GM18511 (cell line): ENCODE data around the gene POU4F3.
"Not testable (repeated sequence)": the region's sequence is repeated elsewhere in the genome, so short reads cannot be mapped to it uniquely, and the experiment has no call there.

Experiments
- ATAC-seq: cut with Tn5 transposase; IDR thresholded peaks from one replicate; pipeline ENCODE4 v1.9.1; 2021; ENCODE audit warnings: mild to moderate bottlenecking, moderate library complexity; ENCODE audit not compliant: unreplicated experiment

POU4F3 gene

DNA sequence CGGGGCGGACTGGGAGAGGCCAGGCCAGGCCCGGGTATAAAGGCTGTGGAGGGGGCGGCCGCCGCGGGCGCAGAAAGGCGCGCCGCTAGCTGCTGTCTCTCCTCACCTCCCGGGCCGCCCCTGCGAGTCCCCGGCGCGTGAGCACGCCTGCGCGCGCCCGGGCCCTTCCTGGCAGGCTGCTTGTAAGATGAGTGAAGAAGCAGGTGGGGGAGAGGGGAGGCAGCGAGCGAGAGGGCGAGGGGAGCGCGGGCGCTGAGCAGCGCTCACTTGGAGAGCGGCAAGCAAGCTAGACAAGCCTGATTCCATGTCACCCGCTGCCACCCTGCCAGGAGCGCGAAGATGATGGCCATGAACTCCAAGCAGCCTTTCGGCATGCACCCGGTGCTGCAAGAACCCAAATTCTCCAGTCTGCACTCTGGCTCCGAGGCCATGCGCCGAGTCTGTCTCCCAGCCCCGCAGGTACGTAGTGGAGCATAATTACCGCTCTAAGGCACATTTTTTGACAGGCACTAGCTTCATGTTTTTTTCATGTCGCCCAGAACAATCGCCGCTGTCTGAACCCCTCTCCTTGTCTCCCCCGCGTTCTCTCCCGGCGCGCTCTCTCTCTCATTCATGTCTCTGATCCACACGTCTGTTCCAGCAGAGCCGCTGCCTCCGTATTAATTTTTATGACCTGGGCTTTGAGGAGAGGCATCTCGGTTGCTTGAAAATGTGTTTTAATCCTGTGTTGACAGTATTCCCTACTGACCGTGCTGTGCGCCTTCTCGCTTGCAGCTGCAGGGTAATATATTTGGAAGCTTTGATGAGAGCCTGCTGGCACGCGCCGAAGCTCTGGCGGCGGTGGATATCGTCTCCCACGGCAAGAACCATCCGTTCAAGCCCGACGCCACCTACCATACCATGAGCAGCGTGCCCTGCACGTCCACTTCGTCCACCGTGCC, at the start of gene POU4F3:
TSS of gene POU4F3 (plus strand) at position 66 of the 941 bp plus-strand sequence. CDS start at position 340, 274 bp downstream.
- no peak for ATAC-seq

DNA sequence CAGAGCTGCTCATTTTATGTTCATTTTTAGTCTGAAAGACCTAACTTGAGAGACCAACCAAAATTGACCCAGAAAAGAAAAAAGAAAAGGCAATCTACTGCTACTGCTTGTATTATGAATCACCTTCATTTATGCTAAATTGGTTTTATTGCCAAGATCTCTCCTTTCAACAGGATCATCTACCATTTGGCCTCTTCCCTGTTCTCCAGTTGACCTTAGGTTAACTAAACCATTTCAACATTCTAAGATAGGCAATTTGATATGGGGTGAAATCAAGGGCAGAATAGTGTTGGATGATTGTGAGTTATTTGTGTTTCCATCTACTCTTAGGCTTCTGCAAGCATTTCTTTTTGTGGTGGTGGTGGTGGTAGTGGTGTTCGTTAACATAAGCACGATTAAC, 48.3 kb upstream of the POU4F3 start:
- no peak for ATAC-seq

DNA sequence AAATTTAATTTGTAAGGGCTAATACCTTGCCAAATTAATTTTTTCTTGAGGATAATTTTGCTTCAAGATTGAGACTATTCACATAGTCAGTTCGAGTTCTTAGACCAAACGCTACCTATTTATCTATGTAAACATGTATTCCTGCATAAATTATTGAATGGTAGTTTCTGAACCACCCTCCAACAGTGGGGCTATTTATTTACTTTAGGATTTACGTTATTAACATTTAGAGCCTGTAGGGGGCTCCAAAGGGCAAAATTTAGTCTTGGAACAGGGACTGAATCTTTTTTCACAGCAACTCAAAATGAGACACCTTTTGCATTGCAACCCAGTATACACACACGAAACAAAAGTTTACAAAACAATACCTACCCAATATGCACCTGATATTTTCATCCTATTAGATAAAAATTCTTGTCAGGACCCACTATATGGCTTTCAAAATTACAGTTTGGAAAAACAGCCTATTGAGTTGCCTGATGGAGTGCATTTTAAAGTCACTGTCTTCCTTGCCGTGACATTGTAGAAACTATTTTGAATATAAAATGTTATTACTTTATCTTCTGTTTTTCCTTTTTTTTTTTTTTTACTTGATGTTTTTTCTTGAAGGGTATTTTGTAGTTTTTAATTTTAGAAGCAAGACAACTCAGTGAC, 47.1 kb upstream of the POU4F3 start:
- peak; percentile 90 for ATAC-seq

DNA sequence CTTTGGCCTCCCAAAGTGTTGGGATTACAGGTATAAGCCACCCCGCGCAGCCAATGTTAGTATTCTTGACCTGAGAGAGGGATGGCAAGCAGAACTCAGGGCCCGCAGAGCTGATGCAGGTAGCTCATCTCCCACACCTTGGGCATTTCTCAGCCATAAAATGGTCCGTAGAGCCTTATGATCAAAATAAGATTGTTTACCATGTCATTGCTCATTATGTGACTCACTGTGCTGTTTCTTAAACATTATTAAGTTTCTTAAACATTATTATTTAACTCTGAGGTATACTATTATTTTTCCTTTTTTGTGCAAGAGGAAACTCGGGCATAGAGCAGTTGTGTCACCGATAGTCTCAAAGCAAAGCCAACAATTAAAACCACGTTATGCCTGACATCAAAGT, 42.4 kb upstream of the POU4F3 start:
- no peak for ATAC-seq

DNA sequence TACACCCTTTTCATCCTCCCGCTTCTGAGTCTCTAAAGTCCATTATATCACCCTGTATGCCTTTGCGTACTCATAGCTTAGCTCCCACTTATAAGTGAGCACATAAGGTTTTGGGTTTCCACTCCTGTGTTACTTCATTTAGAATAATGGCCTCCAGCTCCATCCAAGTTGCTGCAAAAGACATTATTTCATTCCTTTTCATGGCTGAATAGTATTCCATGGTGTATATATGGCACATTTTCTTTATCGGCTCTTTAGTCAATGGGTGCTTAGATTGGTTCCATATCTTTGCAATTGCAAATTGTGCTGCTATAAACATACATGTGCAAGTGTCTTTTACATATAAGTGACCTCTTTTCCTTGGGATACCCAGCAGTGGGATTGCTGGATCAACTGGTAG, 39.7 kb upstream of the POU4F3 start:
- ATAC-seq: not testable (repeated sequence)

DNA sequence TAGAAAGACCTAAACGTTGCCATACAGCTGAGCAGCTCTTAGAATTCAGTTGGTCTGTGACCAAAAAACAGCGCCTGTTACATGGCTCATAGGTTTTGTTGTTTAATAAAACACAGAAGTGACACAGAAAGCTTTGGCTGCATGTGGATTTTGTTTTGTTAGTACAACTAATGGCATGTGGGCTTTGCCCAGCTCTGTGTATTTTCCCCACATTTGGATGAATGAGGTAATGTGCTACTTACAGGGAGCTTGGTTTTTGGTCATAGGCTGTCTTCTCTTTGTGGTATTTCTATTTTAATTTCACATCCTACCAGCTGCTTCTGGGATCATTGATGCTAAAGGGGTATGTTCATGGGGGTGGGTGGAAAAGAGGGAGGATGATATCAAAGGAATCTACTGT, 37.0 kb upstream of the POU4F3 start:
- ATAC-seq: no peak

DNA sequence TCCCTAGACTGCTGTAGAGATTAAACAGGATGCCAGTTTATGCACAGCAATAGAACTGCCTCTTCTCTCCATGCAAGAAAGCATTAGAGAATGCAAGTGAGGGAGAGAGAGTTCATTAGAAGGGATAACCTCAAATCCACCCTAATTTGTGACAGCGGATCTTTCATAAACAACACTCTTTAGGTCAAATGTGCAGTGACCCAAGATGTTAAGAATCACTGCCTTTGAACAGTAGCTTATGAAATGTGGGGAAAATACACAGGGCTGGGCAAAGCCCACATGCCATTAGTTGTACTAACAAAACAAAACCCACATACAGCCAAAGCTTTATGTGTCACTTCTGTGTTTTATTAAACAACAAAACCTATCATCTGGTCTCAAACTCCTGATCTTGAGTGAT, 36.2 kb upstream of the POU4F3 start:
- ATAC-seq: no peak

DNA sequence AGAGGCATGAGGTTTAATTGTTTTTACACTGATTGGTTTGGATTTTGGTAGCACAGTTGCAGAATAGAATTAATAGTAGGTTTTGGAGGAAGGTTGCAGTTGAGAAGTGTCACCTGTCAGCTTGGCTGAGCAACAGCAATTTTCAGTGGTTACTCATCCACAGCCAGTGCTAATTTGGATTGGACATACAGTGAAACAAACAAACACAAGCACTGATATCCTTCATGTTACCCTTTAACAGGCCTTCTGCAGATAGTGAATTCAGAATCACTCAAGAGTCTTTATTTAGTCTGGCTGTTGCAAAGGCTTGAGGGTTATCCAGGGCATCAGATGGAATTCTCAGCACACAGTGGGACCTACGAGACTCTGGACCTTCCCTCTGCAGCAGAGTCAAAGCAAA, 31.8 kb upstream of the POU4F3 start:
- ATAC-seq: no peak

- no peak for ATAC-seq
These were observed 30.8 kb upstream of the POU4F3 start for GRCh38 chr5:146307796-146308195.

- no peak for ATAC-seq
These were observed 28.1 kb upstream of the POU4F3 start for GRCh38 chr5:146310540-146310939.

GRCh38 chr5:146311278-146311677, 27.4 kb upstream of the POU4F3 start:
- ATAC-seq: no peak

DNA sequence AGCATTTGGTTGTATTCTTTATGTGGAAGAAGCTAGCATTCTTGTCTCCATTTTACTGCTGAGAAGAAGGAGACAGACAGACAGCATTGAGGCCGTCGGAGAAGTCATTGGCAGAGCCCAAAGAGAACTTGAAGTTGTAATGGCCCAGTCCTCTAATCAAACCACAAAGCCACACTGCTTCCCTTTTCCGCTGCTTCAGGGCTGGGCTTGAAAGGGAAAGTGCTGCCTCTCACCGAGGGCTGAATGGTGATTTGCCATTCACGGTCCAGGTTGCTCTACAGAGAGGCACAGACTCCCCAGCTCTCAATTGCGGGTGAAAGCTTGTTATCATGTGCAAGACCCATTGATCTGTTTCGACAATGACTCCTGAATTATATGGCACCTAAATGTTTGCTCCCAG, 25.6 kb upstream of the POU4F3 start:
- no peak for ATAC-seq

- no peak for ATAC-seq
These were observed 17.1 kb upstream of the POU4F3 start for GRCh38 chr5:146321571-146321970.

GRCh38 chr5:146327257-146327870, 11.3 kb upstream of the POU4F3 start:
- no peak for ATAC-seq

- ATAC-seq: no peak
These were observed 10.7 kb upstream of the POU4F3 start for GRCh38 chr5:146327989-146328388.

DNA sequence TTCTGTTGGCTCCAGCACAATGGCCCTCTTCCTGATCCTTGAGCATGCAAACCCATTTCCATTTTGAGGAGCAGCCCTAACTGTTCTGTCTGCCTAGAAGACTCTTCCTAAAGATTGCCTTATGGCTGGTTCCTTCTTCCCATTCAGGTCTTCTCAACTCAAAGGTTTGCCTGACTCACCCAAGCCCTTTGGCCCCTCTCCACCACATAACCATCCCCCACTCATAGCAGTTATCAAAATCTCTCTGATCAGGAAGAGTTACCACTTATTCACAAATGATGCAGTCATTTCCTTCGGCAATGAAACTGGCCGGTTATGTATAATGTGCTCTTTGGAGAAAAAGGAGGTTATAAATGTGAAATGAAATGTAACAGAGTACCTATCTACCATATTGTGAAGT, 8.9 kb upstream of the POU4F3 start:
- no peak for ATAC-seq

DNA sequence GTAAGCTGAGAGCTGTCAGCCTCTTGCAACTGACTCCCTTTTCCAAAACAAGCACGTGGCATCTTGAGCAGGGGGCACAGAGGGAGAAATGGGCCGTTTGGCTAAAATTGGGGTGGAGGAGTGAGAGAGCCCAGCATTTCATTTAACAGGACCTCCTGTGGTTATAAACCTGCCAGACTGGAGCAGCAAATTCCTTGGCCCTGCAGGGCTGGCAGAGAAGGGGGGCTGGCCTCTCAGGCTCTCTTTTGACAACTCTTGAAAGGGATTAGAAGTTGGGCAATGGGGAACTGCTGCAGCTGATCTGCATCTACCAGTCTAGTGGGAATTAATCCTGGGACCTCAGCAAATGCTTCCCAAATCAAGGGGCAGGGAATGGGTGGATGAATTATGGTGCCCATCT, 7.2 kb upstream of the POU4F3 start:
- no peak for ATAC-seq

DNA sequence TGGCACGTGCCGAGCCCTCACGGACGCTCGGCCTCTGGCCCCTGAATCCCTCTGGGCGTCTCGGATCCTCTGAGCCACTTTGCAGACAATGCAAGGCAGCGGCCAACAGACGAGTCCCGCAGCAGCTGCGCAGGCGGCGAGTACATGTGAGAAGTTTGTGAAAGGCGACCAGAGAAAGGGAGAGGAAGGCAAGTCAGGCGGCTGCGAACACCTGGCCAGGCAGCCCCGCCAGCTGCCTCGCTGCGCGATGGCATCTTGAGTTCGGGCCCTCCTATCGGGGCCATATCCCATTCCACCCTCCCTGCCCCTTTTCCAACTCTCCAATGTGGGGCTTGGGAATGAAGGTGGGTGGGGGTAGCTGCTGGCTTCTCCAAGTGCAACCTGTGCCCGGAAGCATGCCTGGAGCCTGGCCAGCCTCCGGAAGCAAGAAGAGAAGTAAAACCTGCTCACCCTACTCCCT, 4.5 kb upstream of the POU4F3 start:
- no peak for ATAC-seq

DNA sequence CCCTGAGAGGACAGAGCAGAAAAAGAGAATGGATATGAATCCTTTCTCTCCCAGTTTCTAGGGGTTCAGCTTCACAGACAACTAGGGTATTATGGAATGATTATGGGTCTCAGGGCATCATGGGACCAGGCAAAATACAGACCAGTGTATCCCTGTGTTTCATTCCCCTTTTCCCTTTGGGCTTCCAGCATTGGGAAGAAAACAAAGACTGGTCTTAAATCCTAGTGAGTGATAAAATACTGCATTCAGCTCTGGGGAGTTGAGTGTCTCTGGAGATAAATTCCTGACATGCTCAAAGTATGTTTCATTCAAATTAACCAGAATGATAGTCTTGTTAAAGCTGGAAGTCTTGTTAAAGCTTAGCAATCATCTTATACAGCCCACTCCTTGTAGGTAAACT, 2.4 kb upstream of the POU4F3 start:
- no peak for ATAC-seq

GRCh38 chr5:146337264-146337904, 1.3 kb upstream of the POU4F3 start:
- no peak for ATAC-seq

GRCh38 chr5:146337928-146338327, 711 bp upstream of the POU4F3 start:
- no peak for ATAC-seq
